ENCODE data around the gene GADD45A. TPM values are rescaled to one million over a fixed set of nuclear protein-coding genes. Genes with fewer than 3 reads are reported as not detected.
"Not testable (repeated sequence)": the region's sequence is repeated elsewhere in the genome, so short reads cannot be mapped to it uniquely, and the experiment has no call there.

The GADD45A gene
- polyA plus RNA-seq, 3 donors, result 117 to 145 (median 130) TPM

DNA sequence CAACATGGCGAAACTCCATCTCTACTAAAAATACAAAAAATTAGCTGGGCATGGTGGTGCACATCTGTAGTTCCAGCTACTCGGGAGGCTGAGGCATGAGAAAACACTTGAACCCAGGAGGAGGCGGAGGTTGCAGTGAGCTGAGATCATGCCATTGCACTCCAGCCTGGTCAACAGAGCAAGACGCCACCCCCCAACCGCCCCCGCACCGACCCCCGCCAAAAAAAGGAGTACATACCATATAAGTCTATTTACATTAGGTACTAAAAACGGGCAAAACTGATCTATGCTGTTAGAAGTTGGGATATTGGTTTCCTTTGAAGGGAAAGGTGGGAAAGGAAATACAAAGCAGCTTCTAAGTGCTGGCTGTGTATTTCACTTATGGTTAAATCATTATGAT lies 45.3 kb downstream of the GADD45A start:
- DNase-seq (ENCODE audit: extremely low read depth in 1 of 11, low read depth in 9 of 11, low spot score in 4 of 11), result not testable (repeated sequence)

DNA sequence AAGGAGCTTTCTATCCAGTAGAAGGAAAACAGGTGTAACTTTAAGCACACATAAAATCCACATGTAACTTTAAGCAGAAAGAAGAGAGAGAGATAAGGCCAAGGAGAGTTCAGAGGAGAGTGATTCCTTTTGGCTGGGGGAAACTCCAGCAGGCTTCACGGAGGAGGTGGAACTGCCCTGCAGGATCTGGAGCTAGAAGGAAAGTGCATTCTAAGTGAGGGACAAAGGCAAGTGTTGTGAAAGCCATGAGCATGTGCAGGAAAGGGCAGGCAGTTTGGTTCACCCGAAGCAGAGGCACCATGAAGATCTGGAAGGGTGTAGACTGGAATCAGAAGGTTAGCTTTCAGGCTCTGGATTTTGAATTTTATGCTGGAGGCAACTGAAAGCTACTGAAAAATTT lies 46.3 kb downstream of the GADD45A start:
- DNase-seq (ENCODE audit: extremely low read depth in 1 of 11, low read depth in 9 of 11, low spot score in 4 of 11), result no peak

DNA sequence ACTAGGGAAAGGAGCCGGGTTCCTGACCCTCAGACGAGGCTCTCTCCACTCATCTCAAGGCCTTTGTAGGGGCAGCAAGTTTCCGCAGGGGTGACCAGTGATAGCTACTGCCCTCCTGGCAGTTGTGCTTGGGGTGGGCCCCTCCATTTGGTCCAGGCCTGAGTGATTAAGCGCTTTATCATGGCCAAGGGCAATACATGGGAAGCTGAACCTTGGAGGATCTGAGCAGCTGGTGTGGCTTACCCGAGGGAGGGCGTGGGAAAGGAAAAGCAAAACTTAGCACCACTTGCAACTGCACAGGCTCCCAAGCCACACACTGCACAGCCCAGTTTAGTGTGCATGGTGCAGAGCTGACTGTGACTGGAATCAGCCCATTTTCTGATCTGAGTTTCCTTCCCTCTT lies 47.8 kb downstream of the GADD45A start:
- DNase-seq (ENCODE audit: extremely low read depth in 1 of 11, low read depth in 9 of 11, low spot score in 4 of 11), result no peak

DNA sequence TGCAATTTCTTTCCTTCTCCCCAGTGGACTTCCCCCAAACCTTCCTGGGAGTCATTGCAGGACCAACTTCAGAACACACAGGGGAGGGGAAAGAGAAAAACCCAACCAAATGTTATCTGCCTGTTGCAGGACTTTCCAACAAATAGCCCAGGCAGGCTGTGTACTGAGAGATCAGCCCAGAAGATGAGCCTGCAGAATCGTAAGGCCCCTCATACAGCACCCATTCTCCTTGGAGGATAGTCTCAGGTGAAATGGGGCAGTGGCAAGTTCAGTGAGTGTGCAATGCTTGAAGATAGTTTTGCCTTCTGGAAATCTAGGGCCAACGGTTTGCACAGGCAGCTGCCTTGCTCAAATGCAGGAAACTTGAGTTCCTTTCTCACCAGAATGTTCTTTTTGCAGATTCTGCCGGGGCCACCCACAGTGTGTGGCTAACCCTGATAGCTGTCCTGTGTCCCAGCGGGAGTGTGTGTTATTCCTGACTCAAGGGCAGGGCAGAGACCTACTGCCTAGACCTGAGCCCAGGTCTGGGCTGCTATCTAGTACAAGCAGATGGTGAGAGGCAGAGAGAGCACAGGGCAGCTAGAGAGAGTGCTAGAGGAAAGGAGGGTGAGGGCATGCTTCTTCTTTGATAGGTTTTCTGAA lies 48.8 kb downstream of the GADD45A start:
- no peak for DNase-seq (ENCODE audit: extremely low read depth in 1 of 11, low read depth in 9 of 11, low spot score in 4 of 11)

DNA sequence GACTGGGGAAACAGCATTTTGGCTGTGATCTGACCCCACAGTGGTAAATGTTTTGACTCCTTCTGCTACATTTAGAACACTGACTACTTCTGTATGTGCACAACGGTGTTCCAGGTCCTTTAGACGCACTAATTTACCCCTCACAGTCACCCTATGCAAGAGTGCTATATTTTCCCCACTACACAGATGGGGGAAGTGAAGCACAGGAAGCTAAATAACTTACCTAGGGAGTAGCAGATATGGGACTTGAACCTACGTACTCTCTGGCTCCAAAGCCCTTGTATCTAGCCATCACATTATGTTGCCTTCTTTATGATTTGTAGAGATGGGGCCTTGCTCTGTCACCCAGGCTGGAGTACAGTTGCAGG lies 49.3 kb downstream of the GADD45A start:
- no peak for DNase-seq (ENCODE audit: extremely low read depth in 1 of 11, low read depth in 9 of 11, low spot score in 4 of 11)

DNA sequence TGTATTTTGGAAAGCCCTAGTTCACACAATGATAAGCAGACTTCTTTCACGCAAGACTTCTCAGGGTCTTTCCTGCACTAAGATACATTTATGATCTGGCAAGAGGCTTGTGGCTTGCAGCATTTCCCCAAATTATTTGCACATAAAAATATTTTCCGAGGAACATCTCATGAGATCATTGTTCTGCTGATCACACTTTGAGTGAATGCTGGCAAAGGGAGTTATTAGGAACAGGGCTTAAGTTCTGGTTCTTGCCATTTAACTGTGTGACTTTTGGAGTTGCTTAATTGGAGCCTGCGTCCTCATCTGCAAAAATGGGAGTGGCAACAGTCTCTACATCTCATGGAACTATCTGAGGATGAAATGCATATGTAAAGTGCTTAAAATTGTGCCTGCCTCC lies 50.2 kb downstream of the GADD45A start:
- no peak for DNase-seq (ENCODE audit: extremely low read depth in 1 of 11, low read depth in 9 of 11, low spot score in 4 of 11)

DNA sequence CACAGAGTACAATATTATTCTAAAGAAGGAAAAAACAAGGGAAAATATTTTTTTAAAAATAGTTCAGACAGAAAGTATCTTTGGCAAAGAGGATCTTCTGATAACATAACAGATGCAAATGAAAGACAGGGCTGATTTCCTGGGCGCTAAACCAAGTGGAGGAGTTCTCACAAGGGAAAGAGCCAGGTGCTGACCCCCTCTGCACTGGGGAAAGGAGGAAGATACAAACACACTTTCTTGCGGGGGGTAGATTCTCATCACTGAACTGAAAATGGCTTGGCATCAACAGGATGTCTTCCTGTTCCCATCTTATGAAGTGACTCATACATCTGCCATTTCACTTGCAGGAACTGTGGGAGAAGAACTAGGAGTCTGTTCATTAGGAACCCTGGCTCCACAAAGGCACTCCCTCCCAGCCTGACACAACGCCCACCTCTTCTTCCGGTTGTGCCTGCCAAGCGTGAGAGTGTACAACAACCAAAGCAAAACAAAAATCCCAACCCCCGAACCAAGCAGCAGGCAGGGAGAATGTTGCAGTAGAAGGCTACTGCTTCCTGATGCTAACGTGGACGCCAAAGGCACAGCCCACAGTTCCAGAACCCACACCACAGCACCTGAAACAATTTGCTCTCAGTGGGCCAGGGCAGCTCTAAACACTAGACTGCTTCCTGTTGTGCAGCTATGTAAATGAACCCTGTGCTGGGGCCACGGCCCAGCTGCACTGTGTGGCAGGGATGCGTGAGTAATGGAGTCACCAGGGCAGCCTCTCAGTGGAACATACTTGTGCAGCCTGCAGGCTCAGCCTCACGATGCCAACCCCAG lies 51.0 kb downstream of the GADD45A start:
- peak in 1 of 11 donors; percentile 32 for DNase-seq (ENCODE audit: extremely low read depth in 1 of 11, low read depth in 9 of 11, low spot score in 4 of 11)

DNA sequence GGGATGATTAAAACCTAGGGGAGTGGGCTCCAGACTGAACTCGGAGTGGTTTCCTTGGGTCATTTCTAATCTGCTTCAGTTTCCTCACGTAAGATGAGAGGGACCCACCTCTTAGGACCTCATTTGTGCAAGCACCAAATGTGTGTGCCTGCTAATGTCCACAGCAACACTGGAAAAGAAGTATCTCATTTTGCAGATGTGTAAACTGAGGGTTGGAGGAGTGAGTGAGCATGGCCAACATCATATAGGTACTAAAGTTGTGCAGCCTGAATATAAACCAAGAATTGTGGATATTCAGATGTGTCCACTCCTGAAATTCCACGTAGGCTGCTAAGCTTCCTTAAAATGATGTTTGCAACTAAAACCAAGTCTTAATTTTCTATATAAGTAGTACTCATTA lies 51.7 kb downstream of the GADD45A start:
- no peak for DNase-seq (ENCODE audit: extremely low read depth in 1 of 11, low read depth in 9 of 11, low spot score in 4 of 11)

DNA sequence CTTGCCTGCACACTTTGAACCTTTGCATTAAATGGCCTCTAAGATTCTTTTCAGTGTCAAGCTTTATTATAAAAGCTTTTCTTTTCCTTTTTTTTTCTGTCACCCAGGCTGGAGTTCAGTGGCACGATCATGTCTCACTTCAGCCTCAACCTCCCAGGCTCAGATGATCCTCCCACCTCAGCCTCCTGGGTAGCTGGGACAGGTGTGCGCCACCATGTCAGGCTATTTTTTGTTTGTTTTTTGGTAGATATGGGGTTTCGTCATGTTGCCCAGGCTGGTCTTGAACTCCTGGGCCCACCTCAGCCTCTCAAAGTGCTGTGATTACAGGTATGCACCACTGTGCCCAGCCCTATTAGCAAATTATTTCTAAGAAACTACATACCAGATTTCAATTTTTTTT lies 52.9 kb downstream of the GADD45A start:
- DNase-seq (ENCODE audit: extremely low read depth in 1 of 11, low read depth in 9 of 11, low spot score in 4 of 11), result no peak

Other genes starting within 250 kb of the GADD45A start
- 100 to 1,000 TPM in 2 of 3 donors, 10 to 100 TPM in 1; 94.0 to 104 (median 103) TPM for gene GNG12, start 148.3 kb downstream of the GADD45A start, polyA plus RNA-seq (ENCODE audit: insufficient read length in 3 of 3)